ENCODE results near the gene RAB3C. TPM values are rescaled to one million over a fixed set of nuclear protein-coding genes. Genes with fewer than 3 reads are reported as not detected.
"Not testable (repeated sequence)": the region's sequence is repeated elsewhere in the genome, so short reads cannot be mapped to it uniquely, and the experiment has no call there.

The RAB3C gene
- total and polyA plus RNA-seq, 10 donors, result 0.06 to 2.0 (median 0.21) TPM; not detected in 2

GRCh38 chr5:58551492-58551891, 31.4 kb upstream of the RAB3C start:
- H3K4me3 ChIP-seq, result no peak overlapping the region
- H3K9me3 ChIP-seq, result no peaks in the 10 kb centered on the region
- TF ChIP-seq CTCF (IDR thresholded peaks at IDR 0.05 in 8 of 11, conservative IDR thresholded peaks at IDR 0.05 in 3 of 11) (no peak), POLR2A (IDR thresholded peaks at IDR 0.05) (no peak), POLR2AphosphoS5 (IDR thresholded peaks at IDR 0.05) (no peak)
- no peaks in the 10 kb centered on the region for H3K27me3 ChIP-seq (replicated peaks in 1 of 7)
- H3K27ac ChIP-seq, result no peak overlapping the region
- WGBS, 5 donors, result 82 to 95% (median 93%) methylated on average over 1 of the region's 1 CpG
- H3K36me3 ChIP-seq, result no peaks in the 10 kb centered on the region
- DNase-seq, result no peak
- H3K4me1 ChIP-seq, result peaks cover 0 to 5% (median under 1%) of the 10 kb centered on the region in 6 donors
- intact Hi-C loops (cut with DNase I; ENCODE audit: low total_unique reads), result no loop called here

- H3K4me1 ChIP-seq; H3K9me3 ChIP-seq; H3K36me3 ChIP-seq; H3K4me3 ChIP-seq; intact Hi-C loops (cut with DNase I; ENCODE audit: low total_unique reads); H3K27ac ChIP-seq; DNase-seq; H3K27me3 ChIP-seq (replicated peaks in 1 of 7): not testable (repeated sequence)
- WGBS, 5 donors, result 87 to 93% (median 92%) methylated on average over 28 to 32 of the region's 32 CpGs
These were observed 25.1 kb upstream of the RAB3C start for GRCh38 chr5:58557665-58558338.

GRCh38 chr5:58563016-58563700, 19.7 kb upstream of the RAB3C start:
- H3K9me3 ChIP-seq; H3K27me3 ChIP-seq (replicated peaks in 1 of 7); H3K4me3 ChIP-seq; intact Hi-C loops (cut with DNase I; ENCODE audit: low total_unique reads); DNase-seq; H3K36me3 ChIP-seq; H3K27ac ChIP-seq; H3K4me1 ChIP-seq: not testable (repeated sequence)
- WGBS, 5 donors, result 90 to 97% (median 95%) methylated on average over 20 to 33 of the region's 33 CpGs

GRCh38 chr5:58564043-58564832, 18.6 kb upstream of the RAB3C start:
- WGBS, 5 donors, result 88 to 95% (median 93%) methylated on average over 29 to 39 of the region's 39 CpGs
- H3K4me3 ChIP-seq; H3K27ac ChIP-seq; H3K27me3 ChIP-seq (replicated peaks in 1 of 7); H3K4me1 ChIP-seq; DNase-seq; intact Hi-C loops (cut with DNase I; ENCODE audit: low total_unique reads); H3K9me3 ChIP-seq; H3K36me3 ChIP-seq: not testable (repeated sequence)

- Histone ChIP-seq H3K4me3 (no peak overlapping the region), H3K9me3 (peaks cover 0 to 7% (median 0%) of the 10 kb centered on the region in 8 donors), H3K4me1 (no peaks in the 10 kb centered on the region), H3K27ac (no peak overlapping the region), H3K36me3 (no peaks in the 10 kb centered on the region), H3K27me3 (replicated peaks in 1 of 7) (no peaks in the 10 kb centered on the region)
- no peak for DNase-seq
- TF ChIP-seq CTCF (IDR thresholded peaks at IDR 0.05 in 8 of 11, conservative IDR thresholded peaks at IDR 0.05 in 3 of 11) (no peak), POLR2A (IDR thresholded peaks at IDR 0.05) (no peak), POLR2AphosphoS5 (IDR thresholded peaks at IDR 0.05) (no peak)
- 86 to 95% (median 91%) methylated on average over 4 of the region's 4 CpGs for WGBS, 5 donors
- intact Hi-C loops (cut with DNase I; ENCODE audit: low total_unique reads), result no loop called here
These were observed 17.8 kb upstream of the RAB3C start for GRCh38 chr5:58565033-58565432.

Data from spleen (tissue), 11 donors.